ENCODE results near the gene JPH4.
"Not testable (repeated sequence)": the region's sequence is repeated elsewhere in the genome, so short reads cannot be mapped to it uniquely, and the experiment has no call there.

The JPH4 gene

DNA sequence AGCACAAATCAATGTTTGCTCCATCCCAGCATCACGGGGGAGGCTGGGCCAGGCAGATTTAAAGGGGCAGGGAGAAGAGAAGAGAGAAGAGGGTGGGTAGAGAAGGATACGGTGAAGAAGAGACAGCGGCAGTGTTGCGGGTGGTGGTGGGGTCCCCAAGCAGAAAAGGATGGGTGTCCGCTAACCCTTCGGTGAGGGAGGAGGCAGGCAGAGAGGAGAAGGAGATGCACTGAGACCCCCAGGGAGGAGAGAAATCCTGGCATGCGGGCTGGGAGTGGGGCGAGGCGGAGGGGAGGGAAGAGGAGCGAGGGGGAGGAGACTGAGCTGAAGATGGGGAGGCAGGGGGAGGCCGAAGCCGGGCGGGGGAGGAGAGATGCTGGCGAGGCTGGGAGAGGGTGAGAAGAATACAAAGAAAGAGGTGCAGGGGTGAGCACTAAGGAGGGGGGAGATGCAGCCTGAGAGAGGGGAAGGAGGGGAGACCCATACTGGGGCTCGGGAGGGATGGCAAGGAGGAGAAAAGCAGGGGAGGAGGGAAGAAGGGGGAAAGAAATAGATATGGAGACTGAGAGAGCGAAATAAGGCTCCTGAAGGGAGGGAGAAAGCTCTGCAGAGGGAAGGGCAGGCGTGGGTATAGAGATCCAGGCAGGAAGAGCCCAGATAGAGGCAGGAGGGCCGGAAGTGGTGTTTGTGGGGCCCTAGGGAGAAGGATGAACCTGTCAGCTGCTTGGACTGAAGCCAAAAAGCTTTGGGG is at the start of gene JPH4:
Gene JPH4 (minus strand): TSS at position 231 of the 751 bp plus-strand sequence. CDS start 1,337 bp downstream, outside the sequence.
- no peak for DNase-seq

DNA sequence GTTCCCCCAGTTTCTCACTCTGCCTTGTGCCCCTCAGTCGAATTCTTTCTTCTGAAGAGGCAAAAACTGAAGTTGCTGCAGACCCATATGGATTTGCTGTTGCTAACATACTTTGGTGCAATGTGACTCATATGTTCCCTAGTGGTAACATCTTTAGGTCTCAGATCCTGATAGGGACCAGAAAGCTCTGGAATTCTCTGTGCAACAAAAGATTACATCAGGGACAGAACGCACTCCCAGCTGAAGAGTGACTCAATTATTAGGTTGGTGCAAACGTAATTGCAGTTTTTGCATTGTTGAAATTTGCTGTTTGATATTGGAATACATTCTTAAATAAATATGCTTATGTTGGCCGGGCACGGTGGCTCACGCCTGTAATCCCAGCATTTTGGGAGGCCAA is 49.4 kb upstream of the JPH4 start:
- DNase-seq: no peak

DNA sequence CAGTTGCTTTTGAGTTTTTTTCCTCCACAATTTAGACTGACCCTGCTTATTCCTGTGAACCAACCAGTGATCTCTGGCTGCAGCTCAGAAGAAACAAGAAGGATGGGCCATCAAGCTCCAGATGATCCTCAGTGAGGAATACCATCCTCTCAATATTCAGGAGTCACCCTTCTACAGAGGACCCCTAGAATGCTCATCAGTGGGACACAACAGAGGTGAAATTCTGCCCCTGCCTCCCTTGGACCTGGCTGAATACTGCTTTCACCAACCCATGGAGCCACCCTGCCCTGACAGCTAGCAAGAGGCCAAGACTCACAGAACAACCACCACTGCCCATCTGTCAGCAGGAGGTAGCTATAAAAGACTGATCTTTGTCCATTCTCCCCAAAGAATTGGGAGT is 48.4 kb upstream of the JPH4 start:
- DNase-seq: no peak

DNA sequence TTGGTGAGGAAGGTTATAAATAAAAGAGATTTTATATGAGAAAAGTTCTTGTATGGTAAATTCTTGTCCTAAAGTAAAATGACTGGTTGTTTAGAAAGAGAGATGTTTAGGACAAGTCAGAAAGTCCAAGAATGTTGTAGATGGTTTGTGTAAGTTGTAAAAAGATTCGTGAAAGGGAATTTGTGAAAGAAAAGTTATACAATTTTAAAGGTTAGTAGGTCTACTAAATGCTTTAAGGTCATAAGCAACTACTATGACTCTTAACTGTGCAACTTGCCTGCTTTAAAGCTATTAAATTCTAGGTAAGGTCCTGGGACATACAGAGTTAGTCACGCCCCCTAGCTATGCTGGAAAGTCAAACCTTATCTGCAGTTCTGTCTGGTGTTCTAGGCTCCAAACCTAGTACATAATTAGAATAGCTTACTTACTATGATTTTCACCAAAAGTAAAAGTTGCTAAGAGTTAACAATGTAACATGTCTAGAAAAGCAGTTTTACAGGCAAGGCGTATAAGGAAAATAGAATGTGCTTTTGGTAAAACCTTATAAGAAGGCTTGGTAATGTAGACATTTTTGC is 46.3 kb upstream of the JPH4 start:
- no peak for DNase-seq

DNA sequence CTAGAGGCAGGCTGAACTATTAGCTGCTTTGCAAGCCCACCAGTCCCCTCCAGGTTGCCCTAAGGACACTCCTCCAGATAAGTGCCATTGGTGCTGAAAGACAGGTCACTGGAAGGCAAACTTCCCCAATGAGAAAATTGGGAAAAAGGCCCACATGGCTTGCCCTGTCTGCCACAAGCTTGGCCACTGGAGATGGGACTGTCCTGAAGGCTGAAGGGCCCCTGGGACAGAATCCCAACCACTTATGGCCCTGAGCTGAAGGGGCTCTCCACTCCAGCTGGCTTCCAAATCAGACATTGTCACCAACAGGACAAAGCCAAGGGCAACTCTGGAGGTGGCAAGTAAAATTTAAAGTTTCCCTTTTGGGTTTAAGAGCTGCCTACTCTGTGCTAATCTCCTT is 45.4 kb upstream of the JPH4 start:
- DNase-seq: no peak

DNA sequence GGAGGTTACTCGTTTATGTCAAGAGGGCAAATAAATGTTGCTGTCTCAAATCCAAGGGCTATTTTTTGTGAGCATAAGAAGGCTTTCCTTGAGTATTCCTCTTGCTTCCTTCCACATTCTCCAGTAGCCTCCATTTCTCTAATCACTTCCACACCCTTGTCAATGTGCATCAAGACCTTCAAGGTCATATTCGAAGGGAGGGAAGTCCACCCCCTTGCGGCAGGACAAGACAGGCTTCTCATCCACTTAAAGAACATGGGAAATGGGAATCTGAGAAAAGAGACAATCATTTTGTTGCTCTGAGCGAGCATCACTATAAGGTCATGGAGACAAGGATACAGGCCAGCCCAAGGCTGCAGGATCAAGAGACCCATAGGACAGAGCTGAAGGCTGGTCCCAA is 44.4 kb upstream of the JPH4 start:
- DNase-seq: no peak

DNA sequence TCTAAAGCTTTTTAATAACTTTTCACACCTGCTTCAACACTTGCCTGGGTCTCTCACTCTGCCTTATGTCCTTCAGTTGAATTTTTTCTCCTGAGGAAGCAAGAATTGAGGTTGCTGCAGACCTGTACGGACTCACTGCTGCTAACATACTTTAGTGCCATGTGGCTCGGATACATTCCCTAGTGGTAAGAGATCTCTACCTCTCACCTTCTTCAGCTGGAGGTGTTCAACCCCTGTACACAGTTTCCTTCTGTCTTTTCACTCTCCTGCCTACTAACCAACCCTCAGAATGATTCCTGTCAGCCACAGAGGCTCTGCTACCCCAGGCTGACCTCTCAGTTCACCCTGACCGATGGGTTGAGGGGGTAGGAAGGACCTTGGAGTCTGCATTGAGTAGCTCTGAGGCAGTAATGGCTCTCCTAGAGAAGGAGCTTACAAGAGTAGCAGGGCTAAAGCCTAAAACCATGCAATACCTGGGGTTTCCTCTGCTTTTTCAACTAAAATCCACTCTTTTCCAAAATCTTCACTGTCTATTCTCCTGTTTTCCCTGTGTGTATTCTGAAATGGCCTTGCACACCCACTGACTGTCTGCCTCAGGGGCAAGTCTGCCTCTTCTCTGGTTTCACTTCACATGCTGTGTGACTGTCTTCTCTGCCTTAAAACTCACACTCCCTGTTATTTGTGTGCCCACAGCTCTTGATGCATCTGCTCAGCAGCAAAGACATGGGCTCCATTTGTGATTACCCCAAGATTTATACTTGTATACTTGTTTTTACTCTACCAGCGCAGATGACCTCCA is 43.5 kb upstream of the JPH4 start:
- no peak for DNase-seq

DNA sequence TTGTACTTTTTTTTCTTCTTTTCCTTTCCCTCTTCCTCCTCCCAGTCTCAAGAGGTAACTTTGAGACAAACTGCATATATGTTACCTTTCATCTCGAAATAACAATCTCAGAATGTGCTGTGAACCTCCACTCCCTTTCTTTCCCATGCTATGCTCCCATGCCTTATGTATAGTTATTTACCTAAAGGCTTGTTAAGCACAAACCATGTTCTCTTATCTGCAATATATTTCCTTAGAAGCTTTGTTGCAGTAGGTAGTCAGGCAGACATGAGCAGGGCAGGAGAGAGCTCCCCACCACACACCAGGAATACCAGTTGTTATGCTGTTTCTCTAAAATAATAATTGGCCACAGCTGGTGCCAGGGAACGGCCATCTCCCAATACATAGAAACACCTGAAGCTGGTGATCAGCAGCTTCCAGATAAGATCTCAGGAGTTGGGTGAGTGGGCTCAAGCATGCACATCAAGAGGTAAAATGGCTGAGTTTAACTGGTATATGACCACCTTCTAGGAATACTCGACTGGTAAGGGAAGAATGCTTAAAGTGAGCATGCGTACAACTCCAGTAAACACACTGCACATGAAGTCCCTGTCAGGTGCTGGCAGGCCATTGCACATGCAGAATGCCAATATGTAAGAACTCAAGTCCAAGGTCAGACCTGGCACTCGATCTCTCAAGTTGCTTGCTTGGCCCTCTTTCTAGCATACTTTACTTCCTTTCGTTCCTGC is 42.8 kb upstream of the JPH4 start:
- DNase-seq: no peak

DNA sequence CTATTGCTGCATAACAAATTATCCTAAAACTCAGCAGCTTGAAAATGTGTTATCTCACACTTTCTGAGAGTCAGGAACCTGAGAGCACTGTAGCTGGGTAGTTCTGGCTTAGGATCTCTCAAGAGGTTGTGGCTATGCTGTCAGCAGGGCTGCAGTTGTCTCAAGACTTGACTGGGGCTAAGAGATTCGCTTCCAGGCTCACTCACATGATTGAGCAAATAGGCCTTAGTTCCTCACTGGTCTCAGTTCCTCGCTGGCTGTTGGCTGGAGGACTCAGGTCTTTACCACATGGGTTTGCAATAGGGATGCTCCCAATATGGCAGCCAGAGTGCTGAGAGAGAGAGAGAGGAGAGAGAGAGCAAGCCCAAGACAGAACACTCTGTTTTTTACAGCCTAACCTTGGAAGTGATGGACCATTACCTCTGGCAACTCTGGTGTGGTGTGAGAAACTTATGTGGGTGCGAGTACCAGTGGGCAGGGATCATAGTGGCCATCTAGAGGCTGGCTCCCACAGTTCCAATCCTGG is 41.6 kb upstream of the JPH4 start:
- DNase-seq: no peak

DNA sequence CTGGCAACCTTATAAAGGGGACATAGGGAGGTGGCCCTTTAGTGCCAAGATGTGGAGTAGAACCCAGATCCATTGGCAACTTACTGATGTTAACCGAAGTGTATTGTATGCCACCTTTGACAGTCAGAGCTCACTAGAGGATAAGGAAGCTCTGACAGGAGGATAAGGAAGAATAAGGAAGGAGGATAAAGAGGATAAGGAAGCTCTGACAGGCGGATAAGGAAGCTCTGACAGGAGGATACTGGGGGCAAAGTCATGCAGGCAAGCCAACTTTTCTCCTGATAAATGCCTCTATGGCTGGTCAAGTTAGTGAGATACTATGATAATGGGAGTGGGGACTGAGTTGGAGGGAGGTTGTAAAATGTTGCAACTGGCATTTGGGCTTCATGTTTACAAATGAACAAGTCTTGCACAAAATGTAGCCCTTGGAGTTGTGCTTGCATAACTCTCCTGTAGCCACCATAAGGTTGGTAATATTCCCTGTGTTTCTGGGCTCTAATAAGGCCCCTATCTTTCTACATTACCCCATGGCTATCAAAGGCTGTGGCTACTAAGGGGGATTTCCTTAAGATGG is 39.9 kb upstream of the JPH4 start:
- DNase-seq: no peak

DNA sequence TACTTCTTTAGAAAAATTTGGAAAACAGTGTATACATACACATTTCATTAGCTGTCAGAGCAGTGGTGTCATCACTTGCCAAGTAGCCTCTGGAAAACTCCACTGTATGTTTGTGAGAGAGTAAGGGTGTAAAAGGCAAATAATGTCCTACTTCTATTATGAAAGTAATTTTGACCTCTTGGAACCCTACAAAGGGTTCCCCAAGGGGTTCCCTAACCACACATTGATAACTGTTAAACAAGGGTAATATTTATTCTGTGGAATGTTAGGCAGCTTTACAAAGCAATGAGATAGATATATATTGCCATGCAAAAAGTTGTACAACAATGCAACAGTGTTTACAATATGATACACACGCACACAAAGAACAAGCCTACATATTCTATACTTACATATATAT is 38.9 kb upstream of the JPH4 start:
- no peak for DNase-seq

DNA sequence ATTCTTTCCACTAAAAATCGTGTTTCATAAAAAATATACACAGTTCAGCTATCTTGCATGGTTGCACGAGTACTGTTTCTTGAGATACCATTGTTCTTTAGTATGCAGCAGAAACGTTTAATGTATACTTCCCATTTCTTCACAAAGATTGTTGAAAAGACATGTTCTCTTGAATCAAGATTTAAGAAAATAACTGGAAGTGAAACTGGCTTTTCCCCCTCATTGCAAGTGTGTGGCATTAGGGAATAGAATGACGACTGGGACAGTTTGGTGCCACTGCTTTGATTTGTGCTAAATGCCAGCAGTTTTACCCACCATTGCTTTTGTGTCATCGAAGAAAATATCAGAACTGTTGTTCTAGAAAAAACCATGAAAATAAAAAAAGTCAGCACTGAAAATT is 37.3 kb upstream of the JPH4 start:
- no peak for DNase-seq

DNA sequence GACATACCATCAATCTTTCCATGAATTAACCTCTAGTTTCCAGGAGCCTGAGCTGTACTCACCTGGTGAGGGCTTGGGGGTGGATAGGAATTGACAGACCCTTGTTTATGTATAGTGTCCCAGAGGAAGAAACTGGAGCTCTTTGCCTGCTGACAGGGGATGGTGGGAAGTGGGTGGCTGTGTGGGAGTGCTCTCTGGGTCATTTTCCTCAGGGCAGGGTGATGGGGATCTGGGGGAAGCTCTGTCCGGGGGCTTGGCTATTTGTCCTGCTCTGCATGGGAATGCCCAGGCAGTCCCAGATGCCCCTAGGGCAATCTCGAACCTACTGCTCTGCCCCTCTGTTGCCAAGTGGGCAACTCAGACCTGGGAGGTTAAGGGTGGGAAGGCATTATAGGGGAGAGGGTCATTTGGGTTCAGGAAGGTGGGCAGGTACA is 35.8 kb upstream of the JPH4 start:
- no peak for DNase-seq

DNA sequence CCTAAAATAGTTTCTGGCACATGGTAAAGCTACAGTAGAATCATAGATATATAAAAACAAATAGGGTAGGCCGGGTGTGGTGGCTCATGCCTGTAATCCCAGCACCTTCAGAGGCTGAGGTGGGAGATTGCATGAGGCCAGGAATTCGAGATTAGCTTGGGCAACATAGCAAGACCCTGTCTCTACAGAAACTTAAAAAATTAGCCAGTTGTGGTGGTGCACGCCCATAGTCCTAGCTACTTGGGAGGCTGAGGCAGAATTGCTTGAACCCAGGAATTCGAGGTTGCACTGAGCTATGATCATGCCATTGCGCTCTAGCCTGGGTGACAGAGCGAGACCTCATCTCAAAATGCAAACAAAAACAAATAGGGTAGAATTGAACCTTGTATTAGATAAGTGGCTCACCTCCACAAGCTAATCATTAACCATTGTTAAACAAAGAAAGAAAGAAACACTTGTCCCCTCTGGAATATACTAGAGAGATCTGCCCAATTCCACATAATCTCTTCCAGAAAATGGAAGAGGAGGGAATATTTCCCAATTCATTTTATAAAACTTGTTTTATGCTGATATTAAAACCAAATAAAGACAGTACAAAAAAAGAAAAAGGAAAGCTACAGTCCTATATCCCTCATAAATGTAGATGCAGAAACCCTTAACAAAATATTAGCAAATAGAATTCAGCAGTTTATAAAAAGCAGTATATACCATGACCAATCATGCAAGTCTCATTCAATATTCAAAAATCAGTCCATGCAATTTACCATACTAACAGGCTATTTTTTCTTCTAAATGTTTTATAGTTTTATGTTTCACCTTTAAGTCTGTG is 34.9 kb upstream of the JPH4 start:
- DNase-seq: no peak

DNA sequence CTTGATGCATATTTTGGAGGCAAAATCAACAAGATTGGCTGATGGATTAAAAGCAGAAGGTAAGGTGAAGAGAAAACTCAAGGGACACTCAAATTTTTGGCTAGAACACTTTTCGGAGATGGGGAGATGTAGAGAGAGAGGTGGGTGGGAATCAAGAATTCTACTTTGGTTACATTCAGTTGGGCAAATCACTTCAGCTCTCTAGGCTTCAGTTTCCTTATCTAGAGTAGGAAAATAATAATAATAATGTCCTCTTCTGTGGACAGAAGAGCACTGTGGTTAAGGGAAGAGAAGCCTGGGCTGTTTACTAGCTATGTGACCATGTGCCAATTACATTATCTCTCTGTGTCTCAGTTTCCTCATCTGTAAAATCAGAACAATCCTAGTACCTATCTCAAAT is 34.2 kb upstream of the JPH4 start:
- no peak for DNase-seq

DNA sequence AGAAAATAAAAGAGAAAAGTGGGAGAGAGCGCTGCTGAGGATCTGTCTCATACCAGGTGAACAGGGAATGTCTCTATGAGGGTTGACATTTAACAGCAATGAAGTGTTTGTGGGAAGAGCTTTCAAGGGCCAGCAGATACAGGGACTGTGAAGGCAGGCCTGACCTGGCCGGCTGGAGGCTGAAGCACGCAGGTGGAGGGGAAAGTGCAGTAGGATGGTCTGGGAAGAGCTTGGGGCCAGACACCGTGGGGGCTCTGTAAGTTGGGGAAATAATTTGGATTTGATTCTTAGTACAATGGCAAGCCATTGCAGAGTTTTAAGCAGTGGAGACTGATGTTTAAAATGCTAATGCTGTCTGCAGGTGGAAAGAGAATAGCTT is 33.8 kb upstream of the JPH4 start:
- no peak for DNase-seq

DNA sequence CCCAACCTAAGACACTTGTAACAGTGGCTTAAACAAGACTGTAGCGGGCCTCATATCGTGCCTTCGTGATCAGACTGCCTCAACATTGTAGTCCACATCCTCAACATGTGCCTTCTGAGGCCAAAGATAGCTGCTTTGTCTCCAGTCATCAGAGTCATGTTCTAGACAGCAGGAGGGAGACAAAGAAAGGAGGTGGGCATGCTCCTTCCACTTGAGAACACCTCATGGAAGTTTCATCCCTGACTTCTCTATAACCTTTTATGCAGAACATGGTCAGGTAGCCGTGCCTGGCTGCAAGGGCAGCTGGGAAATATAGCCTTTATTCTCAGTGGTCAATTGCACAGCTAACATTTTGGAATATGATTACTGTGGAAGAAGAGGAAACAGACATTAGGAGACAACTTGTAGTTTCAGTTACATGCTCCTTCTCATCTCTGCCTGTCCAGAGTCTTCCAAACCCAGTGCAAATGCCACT is 32.3 kb upstream of the JPH4 start:
- DNase-seq: no peak

DNA sequence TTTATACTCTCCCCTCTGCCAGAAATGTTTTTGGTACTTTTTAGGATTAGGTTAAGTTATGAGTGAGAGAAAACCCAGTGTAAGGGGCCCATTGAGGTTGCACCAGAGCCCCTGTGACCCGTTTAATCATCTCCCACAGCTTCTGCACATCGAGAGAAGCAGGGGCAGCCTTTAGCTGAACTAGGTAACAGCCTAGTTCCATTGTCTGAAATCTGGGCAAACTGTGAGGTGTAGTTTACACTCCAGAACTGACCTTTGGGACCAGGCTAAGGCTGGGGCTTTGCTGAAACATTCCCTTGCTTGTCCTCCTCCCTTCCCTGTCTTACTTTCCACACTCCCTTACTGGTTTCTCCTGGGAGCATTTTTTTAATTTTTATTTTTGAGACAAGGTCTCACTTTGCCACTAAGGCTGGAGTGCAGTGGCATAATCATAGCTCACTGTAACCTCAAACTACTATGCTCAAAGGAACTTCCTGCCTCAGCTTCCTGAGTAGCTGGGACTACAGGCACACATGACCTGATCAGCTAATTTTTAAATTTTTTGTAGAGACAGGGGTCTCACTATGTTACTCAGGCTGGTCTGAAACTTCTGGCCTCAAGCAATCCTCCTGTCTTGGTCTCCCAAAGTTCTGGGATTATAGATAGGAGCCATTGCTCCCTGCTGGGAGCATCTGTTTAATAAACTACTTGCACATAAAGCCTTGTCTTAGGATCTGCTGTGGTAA is 31.7 kb upstream of the JPH4 start:
- DNase-seq: no peak

DNA sequence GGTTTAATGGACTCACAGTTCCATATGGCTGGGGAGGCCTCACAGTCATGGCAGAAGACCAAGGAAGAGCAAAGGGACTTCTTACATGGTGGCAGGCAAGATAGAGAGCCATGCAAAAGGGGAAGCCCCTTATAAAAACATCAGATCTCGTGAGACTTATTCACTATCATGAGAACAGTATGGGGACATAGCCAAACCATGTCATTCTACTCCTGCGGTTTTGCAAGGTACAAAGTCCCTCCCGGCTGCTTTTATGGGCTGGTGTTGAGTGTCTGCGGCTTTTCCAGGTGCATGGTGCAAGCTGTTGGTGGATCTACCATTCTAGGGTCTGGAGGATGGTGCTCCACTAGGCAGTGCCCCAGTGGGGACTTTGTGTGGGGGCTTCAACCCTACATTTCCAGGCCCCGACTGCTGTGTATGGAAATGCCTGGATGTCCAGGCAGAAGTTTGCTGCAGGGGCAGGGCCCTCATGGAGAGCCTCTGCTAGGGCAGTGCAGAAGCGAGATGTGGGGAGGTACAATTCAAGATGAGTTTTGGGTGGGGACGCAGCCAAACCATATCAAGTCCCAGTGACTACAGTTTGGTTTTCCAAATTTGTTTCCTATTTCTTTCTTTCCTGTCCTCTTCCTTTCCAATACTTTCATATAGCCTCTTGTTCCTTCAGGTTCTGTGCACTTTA is 31.0 kb upstream of the JPH4 start:
- DNase-seq: not testable (repeated sequence)

DNA sequence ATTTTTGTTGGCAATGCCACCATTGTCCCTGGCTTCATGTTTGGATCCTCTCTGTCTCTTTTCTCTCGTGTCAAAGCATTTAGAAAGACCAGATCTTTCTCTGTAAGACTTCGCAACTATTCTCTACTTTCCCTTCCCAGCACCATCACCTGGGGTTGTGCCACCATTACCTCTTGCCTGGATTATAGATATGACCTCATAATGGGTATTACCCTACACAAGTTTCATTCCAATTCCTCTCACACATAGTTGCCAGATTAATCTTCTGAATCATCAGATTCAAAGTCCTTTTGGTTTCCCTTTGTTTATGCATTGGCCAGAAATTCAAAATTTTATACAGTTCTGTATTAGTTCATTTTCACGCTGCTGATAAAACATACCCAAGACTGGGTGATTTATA is 30.4 kb upstream of the JPH4 start:
- DNase-seq: no peak

Data from CD4-positive, alpha-beta T cell treated with Interleukin-15 for 1 hour (primary cell).